CD14-positive monocyte (primary cell): ENCODE data around the gene CTNND2. TPM values are rescaled to one million over a fixed set of nuclear protein-coding genes. Genes with fewer than 3 reads are reported as not detected.

Experiments
- DNase-seq, 3 donors: peaks; one replicate each; pipeline ENCODE4 v3.0.0-alpha.2; 2011 to 2022
- H2AFZ ChIP-seq: 2 replicates; pipeline ENCODE4 v1.6.0; 2012; ENCODE audit warnings: mild to moderate bottlenecking, low read depth, low read length, inconsistent platforms; ENCODE audit not compliant: insufficient read depth, poor library complexity, severe bottlenecking
- H3K27ac ChIP-seq, 2 donors: 1 replicate in 1 of 2; 2 replicates in 1 of 2; pipeline ENCODE4 v1.5.1; 2012 to 2013; ENCODE audit warnings: low read length in 2 of 2, control low read depth in 1 of 2, inconsistent platforms in 1 of 2, low read depth in 1 of 2, mild to moderate bottlenecking in 1 of 2
- H3K27me3 ChIP-seq, 2 donors: one replicate each; pipeline versions ENCODE4 v1.6.0 to v1.6.1; 2011 to 2013; ENCODE audit warnings: low read length in 2 of 2; ENCODE audit not compliant: control insufficient read depth in 2 of 2, insufficient read depth in 2 of 2
- H3K36me3 ChIP-seq, 2 donors: replicated peaks in 1 of 2; 1 replicate in 1 of 2; 2 replicates in 1 of 2; pipeline versions ENCODE4 v1.5.1 to v1.6.1; 2012 to 2013; ENCODE audit warnings: low read length in 2 of 2, control low read depth in 1 of 2, inconsistent platforms in 1 of 2, mild to moderate bottlenecking in 1 of 2; ENCODE audit not compliant: insufficient read depth in 2 of 2, control insufficient read depth in 1 of 2
- H3K4me1 ChIP-seq, 2 donors: 1 replicate in 1 of 2; 2 replicates in 1 of 2; pipeline versions ENCODE4 v1.5.1 to v1.6.1; 2012 to 2013; ENCODE audit warnings: low read length in 2 of 2, control low read depth in 1 of 2, inconsistent platforms in 1 of 2, mild to moderate bottlenecking in 1 of 2, moderate library complexity in 1 of 2; ENCODE audit not compliant: insufficient read depth in 2 of 2, control insufficient read depth in 1 of 2
- H3K4me2 ChIP-seq: replicated peaks from 2 replicates; pipeline ENCODE3; 2012; ENCODE audit warnings: low read length, moderate library complexity, mild to moderate bottlenecking; ENCODE audit not compliant: poor library complexity, severe bottlenecking; ENCODE audit errors: extremely low read depth
- H3K4me3 ChIP-seq, 3 experiments: fragments of 200-600 bp in 1 of 3; sonication (generic) in 1 of 3; replicated peaks in 1 of 3; 1 replicate in 2 of 3; 2 replicates in 1 of 3; pipeline ENCODE4 v1.5.1; 2011 to 2013; ENCODE audit warnings: low read length in 3 of 3, mild to moderate bottlenecking in 3 of 3, control low read depth in 2 of 3, low read depth in 2 of 3, inconsistent platforms in 1 of 3, moderate library complexity in 1 of 3
- H3K79me2 ChIP-seq: 2 replicates; pipeline ENCODE4 v1.6.0; 2012; ENCODE audit warnings: mild to moderate bottlenecking, control low read depth, inconsistent platforms, low read length, moderate library complexity; ENCODE audit not compliant: insufficient read depth
- H3K9ac ChIP-seq: 2 replicates; pipeline ENCODE4 v1.6.0; 2017; ENCODE audit warnings: low read length, mild to moderate bottlenecking; ENCODE audit not compliant: insufficient read depth, poor library complexity, severe bottlenecking
- H3K9me3 ChIP-seq, 2 donors: replicated peaks in 1 of 2; 1 replicate in 1 of 2; 2 replicates in 1 of 2; pipeline versions ENCODE4 v1.5.1 to v1.6.1; 2012 to 2013; ENCODE audit warnings: low read length in 2 of 2, control low read depth in 1 of 2; ENCODE audit not compliant: control insufficient read depth in 1 of 2, insufficient read depth in 1 of 2
- H4K20me1 ChIP-seq: 2 replicates; pipeline ENCODE4 v1.6.0; 2012; ENCODE audit warnings: mild to moderate bottlenecking, low read length, control low read depth, moderate library complexity; ENCODE audit not compliant: insufficient read depth
- H3K27ac Mint-ChIP-seq, 7 donors: one replicate each; pipeline ENCODE4 v1.8.0; 2020; ENCODE audit warnings: mild to moderate bottlenecking in 7 of 7, mixed read lengths in 7 of 7, moderate library complexity in 6 of 7, inconsistent platforms in 2 of 7
- H3K27me3 Mint-ChIP-seq, 3 donors: one replicate each; pipeline ENCODE4 v1.8.0; 2021 to 2022; ENCODE audit warnings: low read depth in 3 of 3, mild to moderate bottlenecking in 3 of 3, mixed read lengths in 3 of 3, moderate library complexity in 3 of 3, inconsistent platforms in 1 of 3
- H3K36me3 Mint-ChIP-seq, 2 donors: one replicate each; pipeline ENCODE4 v1.8.0; 2020; ENCODE audit warnings: mixed read lengths in 2 of 2, inconsistent platforms in 1 of 2, mild to moderate bottlenecking in 1 of 2
- H3K4me1 Mint-ChIP-seq: one replicate; pipeline ENCODE4 v1.8.0; 2020; ENCODE audit warnings: mild to moderate bottlenecking, mixed read lengths
- H3K4me3 Mint-ChIP-seq, 2 donors: one replicate each; pipeline ENCODE4 v1.8.0; 2020; ENCODE audit warnings: mild to moderate bottlenecking in 2 of 2, mixed read lengths in 2 of 2, moderate library complexity in 1 of 2
- H3K9me3 Mint-ChIP-seq, 7 donors: one replicate each; pipeline ENCODE4 v1.8.0; 2020 to 2022; ENCODE audit warnings: mixed read lengths in 7 of 7, mild to moderate bottlenecking in 6 of 7, moderate library complexity in 6 of 7, inconsistent platforms in 2 of 7
- CTCF ChIP-seq: fragments of 200-600 bp; IDR thresholded peaks from one replicate; pipeline ENCODE4 v1.8.0; 2022; ENCODE audit warnings: antibody characterized with exemption, mild to moderate bottlenecking
- WGBS: methylation state at CpG from one replicate; pipeline ENCODE4 v1.1.5; 2013; ENCODE audit warnings: missing lambda C conversion rate; ENCODE audit not compliant: insufficient coverage; 5-methylcytosine and 5-hydroxymethylcytosine counted together
- intact Hi-C, 2 donors: fragments of 100-400 bp; cut with micrococcal nuclease; formaldehyde crosslinking; loops; one replicate each; pipeline versions ENCODE4 v1.15.0 to v1.15.1; 2023
- polyA plus RNA-seq, 3 donors: library from polyadenylated mRNA; depleted of rRNA in 1 of 3; unstranded in 2 of 3; stranded (reverse) in 1 of 3; fragments of 300-500 nt in 2 of 3; fragments of >200 nt in 1 of 3; fragmentation: Illumina TruSeq in 2 of 3; gene quantifications; 1 replicate in 2 of 3; 2 replicates in 1 of 3; pipeline ENCODE4 v1.2.3, GENCODE V29; 2012 to 2021

The CTNND2 gene
- polyA plus RNA-seq, 3 donors = not detected

- H3K36me3 Mint-ChIP-seq = no peaks in the 10 kb centered on the region
- H3K27me3 Mint-ChIP-seq = peaks cover 2 to 4% (median 2%) of the 10 kb centered on the region in 3 donors
- no peaks in the 10 kb centered on the region for H3K4me1 ChIP-seq
These were observed 706.5 kb downstream of the CTNND2 start for GRCh38 chr5:11197726-11198125.

GRCh38 chr5:11191673-11192072 lies 712.6 kb downstream of the CTNND2 start:
- H3K36me3 ChIP-seq = no peaks in the 10 kb centered on the region
- H3K4me1 Mint-ChIP-seq = no peaks in the 10 kb centered on the region
- whole genome bisulfite sequencing = 93% methylated on average over 7 of the region's 7 CpGs

More at GRCh38 chr5:11197726-11198125, 706.5 kb downstream of the CTNND2 start:
- Mint-ChIP-seq H3K4me1 (no peaks in the 10 kb centered on the region), H3K9me3 (peaks cover 0 to 2% (median 0%) of the 10 kb centered on the region in 7 donors), H3K4me3 (no peak overlapping the region), H3K27ac (no peak overlapping the region)
- Histone ChIP-seq H3K79me2 (no peaks in the 10 kb centered on the region), H3K4me3 (no peak overlapping the region), H3K27me3 (no peaks in the 10 kb centered on the region), H3K9ac (no peak overlapping the region), H3K27ac (no peak overlapping the region), H3K9me3 (no peaks in the 10 kb centered on the region), H3K4me2 (no peak overlapping the region), H3K36me3 (no peaks in the 10 kb centered on the region), H2AFZ (no peak overlapping the region), H4K20me1 (no peaks in the 10 kb centered on the region)
- intact Hi-C loops = no loop called here
- WGBS = no CpG with 5 or more reads among the region's 4 CpGs
- no peak for TF ChIP-seq CTCF
- no peak for DNase-seq

More at GRCh38 chr5:11191673-11192072, 712.6 kb downstream of the CTNND2 start:
- Histone ChIP-seq H3K9ac (no peak overlapping the region), H3K27me3 (no peaks in the 10 kb centered on the region), H3K9me3 (no peaks in the 10 kb centered on the region), H4K20me1 (no peaks in the 10 kb centered on the region), H2AFZ (no peak overlapping the region), H3K4me2 (no peak overlapping the region), H3K27ac (no peak overlapping the region), H3K4me3 (no peak overlapping the region), H3K79me2 (no peaks in the 10 kb centered on the region), H3K4me1 (no peaks in the 10 kb centered on the region)
- Mint-ChIP-seq H3K36me3 (no peaks in the 10 kb centered on the region), H3K27ac (peak overlapping the region in 1 of 7 donors; percentile 15), H3K27me3 (peaks cover 0 to 7% (median 2%) of the 10 kb centered on the region in 3 donors), H3K9me3 (peaks cover 0 to 5% (median 2%) of the 10 kb centered on the region in 7 donors), H3K4me3 (no peak overlapping the region)
- no peak for TF ChIP-seq CTCF
- no peak for DNase-seq
- intact Hi-C loops = no loop called here
